HG02610 (cell line): ENCODE data around the gene SLC6A1.

Experiments
- ATAC-seq: cut with Tn5 transposase; IDR thresholded peaks from one replicate; pipeline ENCODE4 v1.9.1; 2021; ENCODE audit warnings: mild to moderate bottlenecking, moderate library complexity; ENCODE audit not compliant: unreplicated experiment

Gene SLC6A1

GRCh38 chr3:10992017-10992942 lies at the start of gene SLC6A1:
TSS of gene SLC6A1 (plus strand) at chr3:10992748. CDS start at chr3:11017212, 24,464 bp downstream.
- ATAC-seq = no peak

- ATAC-seq = no peak
Measured at GRCh38 chr3:10944866-10945265, 47.7 kb upstream of the SLC6A1 start.

GRCh38 chr3:10945683-10946287 lies 46.8 kb upstream of the SLC6A1 start:
- no peak for ATAC-seq

GRCh38 chr3:10946526-10946925 lies 46.0 kb upstream of the SLC6A1 start:
- ATAC-seq = no peak

GRCh38 chr3:10948326-10948725 lies 44.2 kb upstream of the SLC6A1 start:
- ATAC-seq = no peak

GRCh38 chr3:10949197-10949596 lies 43.4 kb upstream of the SLC6A1 start:
- ATAC-seq = no peak

- ATAC-seq = no peak
Measured at GRCh38 chr3:10950476-10951294, 41.9 kb upstream of the SLC6A1 start.

- ATAC-seq = no peak
Measured at GRCh38 chr3:10951295-10951926, 41.1 kb upstream of the SLC6A1 start.

GRCh38 chr3:10952525-10952924 lies 40.0 kb upstream of the SLC6A1 start:
- ATAC-seq = no peak

GRCh38 chr3:10954740-10955139 lies 37.8 kb upstream of the SLC6A1 start:
- no peak for ATAC-seq

GRCh38 chr3:10955711-10956453 lies 36.7 kb upstream of the SLC6A1 start:
- no peak for ATAC-seq

- ATAC-seq = no peak
Measured at GRCh38 chr3:10956531-10956930, 36.0 kb upstream of the SLC6A1 start.

GRCh38 chr3:10956986-10957385 lies 35.6 kb upstream of the SLC6A1 start:
- no peak for ATAC-seq

GRCh38 chr3:10957976-10958749 lies 34.4 kb upstream of the SLC6A1 start:
- ATAC-seq = no peak

GRCh38 chr3:10960255-10960654 lies 32.3 kb upstream of the SLC6A1 start:
- no peak for ATAC-seq

- ATAC-seq = no peak
Measured at GRCh38 chr3:10961921-10962320, 30.6 kb upstream of the SLC6A1 start.

- no peak for ATAC-seq
Measured at GRCh38 chr3:10962481-10963036, 30.0 kb upstream of the SLC6A1 start.

GRCh38 chr3:10964537-10965167 lies 27.9 kb upstream of the SLC6A1 start:
- ATAC-seq = no peak

GRCh38 chr3:10968401-10968800 lies 24.1 kb upstream of the SLC6A1 start:
- ATAC-seq = no peak
